ENCODE measurements around the gene ZNF860.
"Not testable (repeated sequence)": the region's sequence is repeated elsewhere in the genome, so short reads cannot be mapped to it uniquely, and the experiment has no call there.

Gene ZNF860

GRCh38 chr3:32000877-32001276 is 19.3 kb downstream of the ZNF860 start:
- DNase-seq: no peak

DNA sequence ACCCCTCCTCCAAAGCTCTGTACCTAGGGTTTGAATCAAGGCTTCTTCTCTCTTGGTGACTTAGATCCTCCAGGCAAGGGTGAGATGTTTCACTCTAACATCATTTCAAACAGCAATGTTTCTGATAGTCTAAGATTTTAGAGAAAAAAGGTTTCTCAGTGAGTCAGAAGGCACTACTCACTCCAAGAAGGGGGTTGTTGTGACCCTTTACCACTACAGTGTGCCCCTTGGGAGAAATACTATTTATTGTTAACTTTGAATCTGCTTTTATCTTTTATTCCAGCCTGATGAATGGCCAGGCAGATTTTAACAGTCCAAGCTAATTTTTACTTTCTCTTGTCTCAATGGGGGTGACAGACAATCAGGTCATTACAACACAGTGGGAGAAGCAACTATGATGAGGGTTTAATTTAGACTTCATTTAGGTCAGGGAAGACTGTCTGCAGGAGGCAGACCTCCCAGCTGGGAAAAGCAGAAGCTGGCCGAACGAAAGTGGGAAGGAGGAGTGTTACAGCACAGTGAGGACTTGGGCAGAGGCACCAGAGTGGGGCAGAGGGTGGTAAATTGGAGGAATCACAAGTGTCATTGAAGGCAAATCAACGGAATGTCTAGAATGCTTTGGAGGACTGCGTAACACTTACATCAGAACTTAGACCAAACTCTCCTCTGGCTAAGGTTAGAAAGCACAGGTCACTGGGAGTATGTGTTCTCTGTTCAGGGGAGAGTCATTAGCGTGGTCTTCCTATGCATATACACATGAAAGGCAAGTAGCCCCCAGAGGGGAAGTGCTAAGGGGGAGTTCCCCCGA is 21.2 kb downstream of the ZNF860 start:
- no peak for DNase-seq

DNA sequence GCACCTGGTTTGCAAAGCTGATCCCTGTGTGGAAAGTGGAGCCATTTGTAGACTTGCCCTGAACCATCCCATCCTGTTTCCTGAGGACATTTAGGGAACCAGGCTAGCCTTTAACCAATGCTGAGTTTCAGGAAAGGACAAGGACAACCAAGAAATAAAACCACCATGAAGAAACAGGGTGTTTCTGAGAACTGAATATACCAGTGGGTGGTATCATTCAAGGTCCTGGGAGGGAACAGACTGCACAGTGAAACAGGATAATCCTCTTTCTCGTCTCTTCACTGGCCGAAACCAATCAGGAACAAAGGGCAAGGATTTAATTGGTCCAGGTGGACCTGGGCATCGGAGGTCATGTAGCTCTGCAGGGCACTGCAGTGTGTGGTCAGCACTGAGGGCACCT is 21.8 kb downstream of the ZNF860 start:
- no peak for DNase-seq

GRCh38 chr3:32004113-32004765 is 22.7 kb downstream of the ZNF860 start:
- no peak for DNase-seq

DNA sequence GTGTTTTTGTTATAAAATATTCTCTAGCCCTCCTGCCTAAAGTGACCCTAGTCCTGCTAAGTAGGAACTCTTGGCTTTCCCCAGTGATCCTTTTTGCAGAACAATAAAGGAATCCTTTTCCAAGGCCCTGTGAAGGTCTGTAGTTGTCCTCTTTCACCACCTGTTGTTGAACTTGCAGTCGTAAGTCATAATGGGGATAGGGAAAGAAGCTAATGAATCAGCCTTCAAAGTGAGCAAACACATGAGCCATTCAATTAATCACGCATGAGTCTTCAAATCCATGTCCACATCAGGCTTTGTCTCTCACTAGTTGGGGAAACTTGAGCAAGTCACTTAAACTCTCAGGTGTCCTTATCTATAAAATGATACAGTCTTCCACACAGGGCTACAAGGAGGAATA is 27.6 kb downstream of the ZNF860 start:
- no peak for DNase-seq

- no peak for DNase-seq
Observed at GRCh38 chr3:32009957-32010356, 28.4 kb downstream of the ZNF860 start.

GRCh38 chr3:32010699-32011098 is 29.1 kb downstream of the ZNF860 start:
- DNase-seq: not testable (repeated sequence)

DNA sequence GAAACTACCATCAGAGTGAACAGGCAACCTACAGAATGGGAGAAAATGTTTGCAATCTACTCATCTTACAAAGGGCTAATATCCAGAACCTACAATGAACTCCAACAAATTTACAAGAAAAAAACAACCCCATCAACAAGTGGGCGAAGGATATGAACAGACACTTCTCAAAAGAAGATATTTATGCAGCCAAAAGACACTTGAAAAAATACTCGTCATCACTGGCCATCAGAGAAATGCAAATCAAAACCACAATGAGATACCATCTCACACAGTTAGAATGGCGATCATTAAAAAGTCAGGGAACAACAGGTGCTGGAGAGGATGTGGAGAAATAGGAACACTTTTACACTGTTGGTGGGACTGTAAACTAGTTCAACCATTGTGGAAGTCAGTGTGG is 34.1 kb downstream of the ZNF860 start:
- not testable (repeated sequence) for DNase-seq

GRCh38 chr3:32017286-32017685 is 35.7 kb downstream of the ZNF860 start:
- no peak for DNase-seq

DNA sequence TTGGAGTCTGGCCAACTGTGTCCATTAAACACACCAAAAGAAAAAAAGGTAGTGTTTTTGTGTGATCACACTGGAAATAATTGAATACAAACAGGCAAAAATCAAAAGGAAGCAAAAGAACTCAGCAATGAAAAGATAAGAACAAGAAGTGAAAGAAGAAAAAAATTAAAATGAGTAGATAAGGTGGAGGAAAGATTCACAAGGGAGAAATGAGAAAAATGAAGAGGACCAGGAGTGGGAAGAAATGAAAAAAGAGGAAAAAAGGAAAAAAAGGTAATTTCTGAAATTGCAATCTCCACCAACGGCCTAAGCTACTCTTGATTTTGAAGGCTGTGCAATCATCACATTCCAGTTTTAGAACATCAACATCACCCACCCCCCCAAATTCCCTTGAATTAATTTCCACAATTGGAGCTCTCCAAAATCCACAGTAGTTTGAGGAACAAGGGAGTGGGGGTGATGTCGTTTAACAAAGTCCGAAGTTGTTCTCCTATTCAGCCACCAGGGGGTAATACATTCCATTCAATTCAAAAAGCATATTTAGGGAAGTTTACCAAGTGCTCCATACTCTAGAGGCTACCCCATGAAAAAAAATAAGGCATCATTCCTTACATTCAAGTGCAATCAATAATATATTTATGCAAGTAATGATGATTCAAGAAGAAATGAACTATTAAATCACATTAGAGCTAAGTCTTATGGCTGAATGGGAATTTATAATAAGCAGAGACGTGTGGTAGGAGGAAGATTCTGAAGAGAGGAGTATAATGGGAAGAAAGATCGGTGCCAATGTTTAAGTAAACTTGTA is 37.4 kb downstream of the ZNF860 start:
- peak; percentile 77 for DNase-seq

DNA sequence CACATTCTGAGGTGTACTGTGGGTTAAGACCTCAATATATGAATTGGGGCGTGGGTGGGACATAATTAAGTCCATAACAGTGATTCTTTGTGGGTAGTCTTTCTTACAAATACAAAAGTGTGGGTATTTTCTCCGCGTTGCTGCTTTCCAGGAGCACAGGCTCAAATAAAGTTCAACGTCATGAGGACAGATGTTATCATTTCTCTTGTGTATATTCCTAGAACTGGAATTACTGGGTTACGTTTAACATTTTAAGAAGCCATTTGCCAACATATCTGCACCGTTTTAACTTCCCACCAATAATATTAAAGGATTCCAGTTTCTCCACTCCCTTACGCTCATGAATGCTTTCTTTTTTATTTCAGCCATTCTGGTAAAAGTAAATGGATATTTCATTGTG is 39.6 kb downstream of the ZNF860 start:
- no peak for DNase-seq

DNA sequence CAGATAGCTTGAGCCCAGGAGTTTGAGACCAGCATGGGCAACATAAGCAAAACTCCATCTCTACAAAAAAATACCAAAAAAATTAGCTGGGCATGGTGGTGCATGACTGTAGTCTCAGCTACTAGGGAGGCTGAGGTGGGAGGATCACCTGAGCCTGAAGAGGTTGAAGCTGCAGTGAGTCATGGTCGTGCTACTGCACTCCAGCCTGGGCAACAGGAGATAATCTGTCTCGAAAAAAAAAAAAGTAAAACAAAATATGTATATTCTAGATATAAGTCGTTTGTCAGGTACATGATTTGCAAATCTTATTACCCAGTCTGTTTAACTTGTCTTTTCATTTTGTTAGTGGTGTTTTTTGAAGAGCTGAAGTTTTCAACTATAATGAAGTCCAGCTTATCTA is 40.2 kb downstream of the ZNF860 start:
- DNase-seq: no peak

- no peak for DNase-seq
Observed at GRCh38 chr3:32022947-32023346, 41.4 kb downstream of the ZNF860 start.

DNA sequence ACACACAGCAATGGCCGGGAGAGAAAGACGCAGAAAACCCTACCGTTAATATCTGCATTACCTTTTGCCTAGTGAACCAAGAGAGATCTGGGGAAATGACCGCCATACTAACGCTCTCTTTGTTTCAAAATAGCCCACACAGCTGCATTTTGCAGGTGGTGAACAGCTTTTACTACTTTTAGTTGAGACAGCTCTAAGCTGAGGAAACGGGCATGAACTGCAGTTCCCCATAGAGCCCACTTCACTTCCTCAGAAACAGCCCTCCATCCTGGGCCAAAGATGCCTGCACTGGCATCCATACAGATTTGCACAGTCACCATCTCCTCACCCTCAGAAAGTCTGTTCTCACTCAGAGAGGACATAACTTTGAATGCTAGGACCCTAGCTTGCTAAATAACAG is 45.0 kb downstream of the ZNF860 start:
- DNase-seq: no peak

- DNase-seq: no peak
Observed at GRCh38 chr3:32037932-32038267, 56.4 kb downstream of the ZNF860 start.

- DNase-seq: no peak
Observed at GRCh38 chr3:32041316-32041715, 59.8 kb downstream of the ZNF860 start.

Measured in NCI-H2029 treated with DMSO at 0.1 percent for 48 hours (cell line).